GM19397 (cell line): ENCODE data around the gene DPY19L1.
"Not testable (repeated sequence)": the region's sequence is repeated elsewhere in the genome, so short reads cannot be mapped to it uniquely, and the experiment has no call there.

ENCODE experiments used
- ATAC-seq: cut with Tn5 transposase; IDR thresholded peaks from one replicate; pipeline ENCODE4 v1.9.1; 2021; ENCODE audit warnings: mild to moderate bottlenecking, moderate library complexity; ENCODE audit not compliant: unreplicated experiment

Gene DPY19L1

GRCh38 chr7:35035511-35035961 lies 1.7 kb downstream of the DPY19L1 start:
- no peak for ATAC-seq

DNA sequence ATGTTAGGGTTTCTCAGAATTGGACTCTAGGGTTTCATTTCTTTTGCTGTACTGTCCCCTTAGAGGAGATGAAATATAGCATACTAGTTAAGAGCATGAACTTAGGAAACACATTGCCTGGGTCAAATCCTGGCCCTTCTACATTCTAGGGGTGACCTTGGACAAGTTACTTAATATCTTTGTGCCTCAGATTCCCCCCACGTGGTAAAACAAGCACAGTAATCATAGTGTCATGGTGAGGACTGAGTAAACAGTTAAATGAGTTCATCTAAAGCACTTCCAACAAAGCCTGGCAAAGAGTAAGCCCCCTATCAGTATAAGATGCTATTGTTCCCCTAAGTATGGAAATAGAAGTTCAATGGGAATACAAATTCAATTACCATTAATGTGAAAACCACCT lies 5.1 kb downstream of the DPY19L1 start:
- ATAC-seq, result no peak

- no peak for ATAC-seq
Measured at GRCh38 chr7:35030848-35031247, 6.4 kb downstream of the DPY19L1 start.

DNA sequence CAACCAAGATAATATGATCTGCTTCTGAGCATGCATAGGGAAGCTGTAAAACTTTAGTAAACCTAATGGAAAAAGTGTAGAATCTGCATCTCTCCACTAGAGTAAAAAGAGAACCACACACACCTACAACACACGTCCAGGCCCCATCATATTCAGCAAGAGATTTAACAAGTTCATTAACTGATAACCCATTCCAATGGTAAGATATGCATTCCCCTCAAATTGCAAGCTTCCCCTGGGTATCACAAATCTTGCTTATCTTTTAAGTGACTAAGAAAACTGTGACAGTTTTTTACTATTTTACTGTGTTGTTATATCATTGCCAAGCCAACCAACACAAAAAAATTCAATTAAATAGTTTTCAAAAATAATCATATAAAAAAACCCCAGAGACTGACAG lies 8.0 kb downstream of the DPY19L1 start:
- ATAC-seq, result no peak

DNA sequence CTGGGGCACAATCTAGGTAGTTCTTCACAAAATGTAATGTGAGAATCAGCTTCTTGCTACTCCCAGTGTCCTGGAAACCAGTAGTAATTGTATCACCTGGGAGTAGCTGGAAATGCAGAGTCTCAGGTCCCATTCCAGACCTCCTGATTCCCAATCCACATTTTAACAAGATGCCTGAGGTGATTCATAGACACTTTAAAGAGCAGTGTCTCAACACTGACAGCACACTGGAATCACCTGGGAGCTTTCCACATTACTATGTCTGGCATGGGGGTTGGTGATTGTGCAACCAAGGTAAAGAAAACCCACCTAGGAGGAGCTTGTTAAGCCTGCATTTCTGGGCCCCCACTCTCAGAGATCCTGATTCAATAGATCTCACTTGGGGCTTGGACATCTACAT lies 11.1 kb downstream of the DPY19L1 start:
- ATAC-seq, result no peak

- ATAC-seq, result no peak
Measured at GRCh38 chr7:35025369-35025870, 11.9 kb downstream of the DPY19L1 start.

DNA sequence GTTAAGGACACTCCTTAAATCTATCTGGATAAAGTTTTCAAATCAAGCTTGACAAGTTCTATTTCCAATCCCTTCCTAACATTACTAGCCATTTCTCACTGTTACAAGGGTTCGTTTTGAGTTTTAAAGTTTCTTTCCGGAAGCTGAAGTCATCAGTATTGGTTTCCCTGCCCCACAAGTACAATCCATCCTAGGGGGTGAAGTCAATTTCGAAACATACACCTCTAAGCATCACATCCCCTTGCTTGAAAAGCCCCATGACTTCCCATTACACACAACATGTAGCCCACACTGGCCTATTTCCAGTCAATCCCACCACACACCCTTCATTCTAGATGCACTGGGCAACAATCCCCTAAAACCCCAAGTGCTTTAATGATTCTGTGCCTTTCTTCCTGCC lies 13.0 kb downstream of the DPY19L1 start:
- ATAC-seq, result no peak

DNA sequence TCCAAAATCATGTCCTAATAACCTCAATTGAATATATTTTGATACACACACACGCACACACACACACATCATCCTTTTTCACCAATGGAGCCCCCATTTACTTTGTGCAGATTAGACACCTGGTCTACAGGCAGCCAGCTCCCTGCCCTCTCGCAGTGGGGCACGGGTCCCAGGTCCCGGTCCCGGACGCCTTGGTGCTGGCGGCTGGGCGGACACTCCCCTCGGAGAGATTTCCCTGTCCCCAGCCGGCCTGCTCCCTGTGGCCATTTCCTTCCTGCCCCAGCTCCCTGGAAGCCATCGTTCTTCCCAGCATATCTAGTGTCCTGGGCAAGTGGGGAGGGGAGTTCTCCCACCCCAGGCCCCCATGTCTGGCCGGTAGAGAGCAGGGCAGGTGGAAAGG lies 14.6 kb downstream of the DPY19L1 start:
- no peak for ATAC-seq

DNA sequence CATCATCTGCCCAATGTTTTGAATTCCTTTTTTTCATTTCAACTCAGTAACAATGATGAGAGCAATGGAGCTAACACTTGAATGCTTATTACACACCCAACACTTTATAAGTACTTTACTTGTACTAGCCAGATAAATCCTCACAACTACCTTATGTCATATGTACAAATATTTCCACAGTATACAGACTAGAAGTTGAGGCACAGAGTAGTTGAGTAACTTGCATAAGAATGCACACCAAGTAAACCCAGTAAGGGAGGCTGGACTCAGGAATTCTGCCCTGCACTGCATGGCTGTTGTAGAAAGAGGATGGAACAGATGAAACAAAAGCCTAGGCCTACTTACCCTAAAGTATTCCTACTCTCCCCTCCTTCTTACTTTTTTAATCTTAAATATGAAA lies 15.8 kb downstream of the DPY19L1 start:
- ATAC-seq, result no peak

DNA sequence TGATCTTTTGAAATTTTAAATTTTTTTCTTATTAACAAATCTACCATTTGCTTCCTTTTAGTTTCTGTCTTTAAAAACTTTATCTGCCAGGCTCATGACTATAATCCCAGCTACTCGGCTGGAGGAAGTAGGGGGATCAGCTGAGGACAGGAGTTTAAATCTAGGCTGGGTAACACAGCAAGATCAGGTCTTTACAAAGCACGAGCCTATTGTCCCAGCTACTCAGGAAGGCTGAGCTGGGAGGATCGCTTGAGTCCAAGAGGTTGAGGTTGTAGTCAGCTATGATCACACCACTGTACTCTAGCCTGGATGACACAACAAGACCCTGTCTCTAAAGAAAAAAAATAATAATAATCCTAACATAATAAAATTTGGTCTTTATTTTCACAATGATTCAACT lies 17.5 kb downstream of the DPY19L1 start:
- ATAC-seq, result no peak

DNA sequence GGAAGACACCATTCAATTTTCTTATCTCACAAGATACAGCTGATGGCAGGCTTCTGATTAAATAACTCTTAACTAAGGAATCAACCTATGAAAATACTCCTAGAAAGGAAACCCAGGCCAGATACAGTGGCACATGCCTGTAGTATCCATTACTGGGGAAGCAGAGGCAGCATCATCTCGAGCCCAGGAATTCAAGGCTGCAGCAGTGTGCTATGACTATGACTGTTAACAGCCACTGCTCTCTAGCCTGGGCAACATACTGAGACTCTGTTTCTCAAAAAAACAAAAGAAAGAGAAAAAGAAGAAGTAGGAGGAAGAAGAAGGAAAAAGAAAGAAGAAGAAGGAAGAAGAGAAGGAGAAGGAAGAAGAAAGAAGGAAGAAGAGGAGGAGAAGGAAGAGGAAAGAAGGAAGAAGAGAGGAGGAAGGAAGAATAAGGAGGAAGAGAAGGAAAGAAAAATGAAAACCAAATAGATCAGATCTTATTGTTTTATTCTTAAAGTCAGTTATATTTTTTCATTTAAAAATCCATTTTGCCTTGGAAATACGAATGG lies 18.0 kb downstream of the DPY19L1 start:
- ATAC-seq, result no peak

DNA sequence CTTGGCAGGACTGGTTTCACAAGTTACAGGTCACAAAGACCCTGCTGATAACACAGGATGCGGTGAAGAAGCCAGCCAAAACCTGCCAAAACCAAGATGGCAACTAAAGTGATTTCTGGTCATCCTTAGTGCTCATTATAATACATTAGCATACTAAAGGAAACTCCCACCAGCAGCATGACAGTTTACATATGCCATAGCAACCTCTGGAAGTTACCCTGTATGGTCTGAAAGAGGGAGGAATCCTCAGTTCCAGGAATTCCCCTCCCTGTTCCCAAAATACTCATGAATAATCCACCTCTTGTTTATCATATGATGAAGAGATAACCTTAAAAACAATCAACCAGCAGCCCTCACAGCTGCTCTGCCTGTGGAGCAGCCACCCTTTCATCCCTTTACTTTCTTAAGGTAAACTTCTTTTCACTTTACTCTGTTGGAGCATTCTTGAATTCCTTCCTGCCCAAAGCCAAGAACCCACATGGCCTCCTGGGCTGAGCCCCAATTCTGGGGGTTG lies 21.9 kb downstream of the DPY19L1 start:
- no peak for ATAC-seq

GRCh38 chr7:35012160-35012559 lies 25.1 kb downstream of the DPY19L1 start:
- ATAC-seq, result no peak

GRCh38 chr7:35011085-35011484 lies 26.2 kb downstream of the DPY19L1 start:
- ATAC-seq, result no peak

DNA sequence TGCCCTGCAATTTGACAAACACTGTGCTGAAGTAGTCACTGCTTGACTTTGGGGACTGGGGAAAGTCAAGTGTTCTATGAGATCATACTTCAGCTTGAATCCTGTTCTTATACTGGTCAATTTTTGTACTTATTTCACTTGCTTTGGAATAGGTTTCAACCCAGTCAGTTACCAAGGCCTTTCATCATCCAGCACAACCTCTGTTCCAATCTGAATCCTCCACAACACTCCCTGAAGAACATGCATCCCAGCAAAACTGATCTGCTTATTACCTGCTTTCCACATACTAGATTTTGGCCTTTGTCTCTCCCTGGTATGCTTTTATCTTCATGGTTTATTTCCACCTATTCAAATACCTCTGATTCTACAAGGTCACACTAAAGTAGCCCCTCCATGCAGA lies 29.5 kb downstream of the DPY19L1 start:
- ATAC-seq, result no peak

DNA sequence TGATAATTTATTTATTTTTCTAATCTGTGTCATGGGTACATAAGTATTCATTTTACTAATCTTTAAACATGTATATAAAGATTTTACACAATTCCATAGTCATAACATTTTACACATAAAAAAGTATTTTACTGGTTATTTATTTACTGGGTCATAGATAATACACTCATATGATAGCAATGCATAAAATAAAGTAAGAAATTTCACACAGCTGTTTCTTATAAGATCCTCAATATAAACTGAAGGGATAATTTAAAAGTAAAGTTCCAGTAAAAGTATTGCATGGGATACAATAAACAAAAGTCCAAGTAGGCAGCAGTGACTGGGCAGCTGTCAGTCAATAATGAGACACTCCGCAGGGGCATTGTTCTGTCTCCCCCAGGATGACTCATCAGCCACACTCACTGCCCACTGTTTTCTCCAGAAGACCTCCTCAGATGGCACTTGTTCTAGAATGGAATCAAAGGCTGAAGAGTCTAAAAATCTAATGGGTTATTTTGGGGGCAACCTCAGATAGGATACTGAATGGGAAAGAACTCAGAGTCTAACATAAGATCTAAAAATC lies 32.7 kb downstream of the DPY19L1 start:
- no peak for ATAC-seq

GRCh38 chr7:35003679-35004303 lies 33.5 kb downstream of the DPY19L1 start:
- ATAC-seq, result no peak

GRCh38 chr7:35003177-35003650 lies 34.1 kb downstream of the DPY19L1 start:
- not testable (repeated sequence) for ATAC-seq

DNA sequence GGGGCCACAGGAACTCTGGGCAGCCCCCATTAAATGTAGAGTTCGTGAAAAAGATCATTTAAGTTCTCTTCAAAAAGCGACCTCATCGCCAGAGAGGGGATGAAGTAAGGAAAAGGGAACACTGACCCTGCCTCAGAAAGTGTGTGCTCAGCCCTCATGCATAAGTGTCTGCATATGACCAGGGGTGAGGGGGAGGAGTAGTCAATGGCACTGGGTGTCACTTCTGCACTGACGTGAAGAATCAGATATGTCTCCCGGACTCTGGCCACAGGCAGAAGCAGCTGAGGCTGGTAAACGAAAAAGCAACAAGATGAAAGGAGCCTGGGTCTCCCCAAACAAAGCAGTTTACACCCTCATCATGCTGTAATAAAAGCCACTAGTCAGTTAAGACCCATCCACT lies 39.0 kb downstream of the DPY19L1 start:
- not testable (repeated sequence) for ATAC-seq

DNA sequence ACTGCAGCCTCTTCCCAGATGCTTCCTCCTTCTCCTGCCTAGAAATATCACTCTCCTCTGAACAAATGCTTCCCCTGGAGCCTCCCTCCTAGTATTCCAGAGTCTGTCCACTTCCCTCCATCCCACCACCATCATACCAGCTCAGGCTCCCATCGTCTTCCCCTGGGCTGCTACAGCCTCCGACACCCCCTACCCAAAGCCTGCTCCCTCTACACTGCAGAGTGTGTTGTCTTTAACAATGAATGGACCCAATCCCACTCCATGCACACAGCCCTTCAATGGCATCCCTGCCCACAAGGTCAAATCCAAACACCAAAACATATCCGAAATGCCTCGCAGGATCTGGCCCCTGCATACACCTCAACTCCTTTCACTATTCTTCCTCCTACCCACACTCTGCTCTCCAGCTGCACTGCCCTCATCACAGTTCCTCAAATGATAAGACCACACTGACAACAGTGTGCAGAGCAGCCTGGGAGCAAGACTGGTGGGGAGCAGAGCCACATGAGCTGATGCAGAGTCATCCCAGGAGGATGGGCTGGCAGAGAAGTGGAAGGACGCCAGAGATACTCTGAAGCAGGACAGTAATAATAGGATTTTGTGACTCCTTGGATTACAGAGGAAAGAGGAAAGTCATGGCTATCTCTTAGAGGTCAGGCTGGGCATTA lies 40.7 kb downstream of the DPY19L1 start:
- ATAC-seq, result peak; percentile 37

DNA sequence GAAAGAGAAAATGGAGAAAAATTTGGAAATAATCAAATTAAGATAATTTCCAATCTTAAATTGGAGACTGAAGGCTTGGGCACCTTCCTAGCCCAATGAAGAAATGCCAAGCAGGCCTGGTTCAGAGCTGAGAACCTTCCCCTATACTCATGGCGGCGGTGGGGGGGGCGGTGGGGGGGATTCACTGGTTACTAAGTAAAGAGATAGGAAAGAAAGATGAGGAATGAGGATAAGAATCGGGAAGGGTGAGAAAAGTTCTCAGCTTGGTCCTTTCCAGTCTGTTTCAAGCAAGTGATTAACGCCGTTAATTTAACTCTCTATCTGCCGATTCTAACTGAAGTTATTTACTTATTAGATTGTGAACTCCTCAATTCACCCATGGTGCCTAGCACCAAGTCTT lies 41.5 kb downstream of the DPY19L1 start:
- no peak for ATAC-seq
